Common myeloid progenitor, CD34-positive (primary cell): ENCODE measurements around the gene DENND1A.

ENCODE experiments used
- CTCF ChIA-PET: fragments of 350-600 bp; sonication (Branson Sonifier 250); formaldehyde crosslinking; loops from one replicate; lab custom pipeline; 2021; ENCODE audit warnings: antibody characterized with exemption; lab: Charles Lee
- POLR2A ChIA-PET: fragments of 350-600 bp; sonication (Branson Sonifier 250); formaldehyde crosslinking; loops from one replicate; lab custom pipeline; 2021; ENCODE audit warnings: antibody characterized with exemption; lab: Charles Lee
- DNase-seq, 3 donors: peaks; one replicate each; pipeline versions ENCODE4 v3.0.0 to v3.0.0-alpha.2; 2013
- H3K27ac ChIP-seq, 2 experiments: 1 replicate in 1 of 2; 2 replicates in 1 of 2; pipeline ENCODE4 v1.7.0; 2013; ENCODE audit warnings: inconsistent platforms in 2 of 2, low read length in 2 of 2, mild to moderate bottlenecking in 2 of 2, low read depth in 1 of 2, moderate library complexity in 1 of 2; ENCODE audit not compliant: severe bottlenecking in 2 of 2, insufficient read depth in 1 of 2, poor library complexity in 1 of 2
- H3K27me3 ChIP-seq, 5 experiments: replicated peaks in 2 of 5; 1 replicate in 3 of 5; 2 replicates in 2 of 5; pipeline versions ENCODE4 v1.6.1 to v1.7.0; 2013; ENCODE audit warnings: low read length in 4 of 5, mild to moderate bottlenecking in 2 of 5, moderate library complexity in 2 of 5, inconsistent platforms in 1 of 5; ENCODE audit not compliant: insufficient read depth in 5 of 5, control insufficient read depth in 4 of 5
- H3K36me3 ChIP-seq, 4 experiments: 1 replicate in 2 of 4; 2 replicates in 2 of 4; pipeline versions ENCODE4 v1.6.1 to v1.7.0; 2013; ENCODE audit warnings: low read length in 3 of 4, control low read depth in 1 of 4, mild to moderate bottlenecking in 1 of 4; ENCODE audit not compliant: control insufficient read depth in 4 of 4, insufficient read depth in 4 of 4
- H3K4me1 ChIP-seq, 4 experiments: 1 replicate in 3 of 4; 2 replicates in 1 of 4; pipeline versions ENCODE4 v1.6.1 to v1.7.1; 2013; ENCODE audit warnings: low read length in 3 of 4, mild to moderate bottlenecking in 3 of 4, control low read depth in 1 of 4, inconsistent platforms in 1 of 4, moderate library complexity in 1 of 4; ENCODE audit not compliant: control insufficient read depth in 4 of 4, insufficient read depth in 4 of 4; ENCODE audit errors: control extremely low read depth in 1 of 4
- H3K4me3 ChIP-seq, 7 experiments: 1 replicate in 4 of 7; 2 replicates in 3 of 7; pipeline versions ENCODE4 v1.5.1 to v1.7.0; 2013; ENCODE audit warnings: mild to moderate bottlenecking in 7 of 7, low read length in 6 of 7, moderate library complexity in 6 of 7, inconsistent platforms in 2 of 7, low read depth in 2 of 7, control low read depth in 1 of 7; ENCODE audit not compliant: insufficient read depth in 4 of 7, control insufficient read depth in 1 of 7; ENCODE audit errors: extremely low read depth in 1 of 7
- H3K9me3 ChIP-seq, 5 experiments: 1 replicate in 4 of 5; 2 replicates in 1 of 5; pipeline versions ENCODE4 v1.6.1 to v1.7.1; 2013; ENCODE audit warnings: low read length in 4 of 5, mild to moderate bottlenecking in 2 of 5, inconsistent platforms in 1 of 5, low read depth in 1 of 5, moderate library complexity in 1 of 5; ENCODE audit not compliant: control insufficient read depth in 4 of 5, insufficient read depth in 2 of 5; ENCODE audit errors: control extremely low read depth in 1 of 5
- WGBS: methylation state at CpG from one replicate; pipeline ENCODE4 v1.1.5; 2013; ENCODE audit not compliant: insufficient coverage; 5-methylcytosine and 5-hydroxymethylcytosine counted together

Gene DENND1A

GRCh38 chr9:123455187-123455586 is 474.7 kb downstream of the DENND1A start:
- CTCF ChIA-PET: no interaction called here
- DNase-seq: no peak

GRCh38 chr9:123454361-123454760 is 475.6 kb downstream of the DENND1A start:
- H3K9me3 ChIP-seq: no peaks in the 10 kb centered on the region
- H3K36me3 ChIP-seq: peaks cover 6 to 15% (median 8%) of the 10 kb centered on the region in 4 experiments
- ChIA-PET POLR2A (interaction anchor here (0.6 kb wide), 1 partner anchor 995 kb away, joined by 3 read pairs; no protein-coding TSS in a partner anchor), CTCF (interaction anchor here (0.5 to 0.8 kb wide), 2 partner anchors 12 to 921 kb away, joined by 3 read pairs; no protein-coding TSS in a partner anchor)
- no peak overlapping the region for H3K4me3 ChIP-seq
- WGBS: 90% methylated on average over 2 of the region's 3 CpGs
- H3K27ac ChIP-seq: no peak overlapping the region
- no peaks in the 10 kb centered on the region for H3K4me1 ChIP-seq
- DNase-seq: no peak
- no peaks in the 10 kb centered on the region for H3K27me3 ChIP-seq

More at GRCh38 chr9:123455187-123455586, 474.7 kb downstream of the DENND1A start:
- no peaks in the 10 kb centered on the region for H3K27me3 ChIP-seq
- H3K27ac ChIP-seq: no peak overlapping the region
- H3K9me3 ChIP-seq: no peaks in the 10 kb centered on the region
- H3K36me3 ChIP-seq: peaks cover 6 to 15% (median 7%) of the 10 kb centered on the region in 4 experiments
- POLR2A ChIA-PET: interaction anchor here (0.5 kb wide), 1 partner anchor 938 kb away, joined by 3 read pairs; no protein-coding TSS in a partner anchor
- WGBS: 96% methylated on average over 12 of the region's 13 CpGs
- no peaks in the 10 kb centered on the region for H3K4me1 ChIP-seq
- no peak overlapping the region for H3K4me3 ChIP-seq

GRCh38 chr9:123453831-123454321 is 476.1 kb downstream of the DENND1A start:
- Histone ChIP-seq H3K27me3 (no peaks in the 10 kb centered on the region), H3K4me3 (no peak overlapping the region), H3K4me1 (no peaks in the 10 kb centered on the region), H3K36me3 (peaks cover 6 to 15% (median 8%) of the 10 kb centered on the region in 4 experiments), H3K27ac (no peak overlapping the region), H3K9me3 (no peaks in the 10 kb centered on the region)
- 100% methylated on average over 5 of the region's 7 CpGs for WGBS
- POLR2A ChIA-PET: no interaction called here
- no peak for DNase-seq
- CTCF ChIA-PET: interaction anchor here (0.5 to 0.8 kb wide), 2 partner anchors 12 to 922 kb away, joined by 3 read pairs; no protein-coding TSS in a partner anchor

- Histone ChIP-seq H3K4me1 (no peaks in the 10 kb centered on the region), H3K27ac (no peak overlapping the region)
- POLR2A ChIA-PET: no interaction called here
Observed at GRCh38 chr9:123453076-123453667, 476.8 kb downstream of the DENND1A start.

GRCh38 chr9:123450996-123451395 is 478.9 kb downstream of the DENND1A start:
- Histone ChIP-seq H3K36me3 (peaks cover 5 to 15% (median 7%) of the 10 kb centered on the region in 4 experiments), H3K27ac (no peak overlapping the region)

More at GRCh38 chr9:123453076-123453667, 476.8 kb downstream of the DENND1A start:
- no peak for DNase-seq
- Histone ChIP-seq H3K36me3 (peaks cover 6 to 15% (median 8%) of the 10 kb centered on the region in 4 experiments), H3K9me3 (no peaks in the 10 kb centered on the region), H3K4me3 (no peak overlapping the region), H3K27me3 (no peaks in the 10 kb centered on the region)
- CTCF ChIA-PET: no interaction called here
- over 99% methylated on average over 11 of the region's 14 CpGs for WGBS

GRCh38 chr9:123450098-123450770 is 479.7 kb downstream of the DENND1A start:
- H3K4me1 ChIP-seq: no peaks in the 10 kb centered on the region
- no peak overlapping the region for H3K27ac ChIP-seq
- WGBS: 95% methylated on average over 7 of the region's 12 CpGs
- H3K36me3 ChIP-seq: peaks cover 5 to 9% (median 6%) of the 10 kb centered on the region in 4 experiments
- ChIA-PET POLR2A (no interaction called here), CTCF (no interaction called here)
- H3K9me3 ChIP-seq: no peaks in the 10 kb centered on the region
- no peaks in the 10 kb centered on the region for H3K27me3 ChIP-seq
- no peak overlapping the region for H3K4me3 ChIP-seq
- no peak for DNase-seq

More at GRCh38 chr9:123450996-123451395, 478.9 kb downstream of the DENND1A start:
- WGBS: 98% methylated on average over 6 of the region's 6 CpGs
- DNase-seq: no peak
- Histone ChIP-seq H3K4me3 (no peak overlapping the region), H3K9me3 (no peaks in the 10 kb centered on the region), H3K27me3 (no peaks in the 10 kb centered on the region), H3K4me1 (no peaks in the 10 kb centered on the region)
- ChIA-PET CTCF (no interaction called here), POLR2A (no interaction called here)
